ENCODE results near the gene BICD1.
"Not testable (repeated sequence)": the region's sequence is repeated elsewhere in the genome, so short reads cannot be mapped to it uniquely, and the experiment has no call there.

Gene BICD1

GRCh38 chr12:32229971-32230612 is 123.4 kb downstream of the BICD1 start:
- H3K4me3 ChIP-seq (ENCODE audit: low read depth in 1 of 2, low read length in 2 of 2), result no peak overlapping the region

GRCh38 chr12:32230613-32230993 is 124.0 kb downstream of the BICD1 start:
- no peaks in the 10 kb centered on the region for H3K9me3 ChIP-seq (ENCODE audit: low read length)

More at GRCh38 chr12:32229971-32230612, 123.4 kb downstream of the BICD1 start:
- Histone ChIP-seq H3K9me3 (ENCODE audit: low read length) (no peaks in the 10 kb centered on the region), H3K27me3 (ENCODE audit: control insufficient read depth in 1 of 2, insufficient read depth in 2 of 2, low read length in 2 of 2) (no peaks in the 10 kb centered on the region), H3K36me3 (ENCODE audit: insufficient read depth, low read length) (no peaks in the 10 kb centered on the region), H3K27ac (ENCODE audit: low read depth, low read length) (no peak overlapping the region), H3K9ac (ENCODE audit: low read length) (no peak overlapping the region), H3K4me1 (ENCODE audit: insufficient read depth, low read length) (no peaks in the 10 kb centered on the region)

GRCh38 chr12:32231361-32231760 is 124.7 kb downstream of the BICD1 start:
- not testable (repeated sequence) for H3K4me3 ChIP-seq (ENCODE audit: low read depth in 1 of 2, low read length in 2 of 2); H3K4me1 ChIP-seq (ENCODE audit: insufficient read depth, low read length); H3K36me3 ChIP-seq (ENCODE audit: insufficient read depth, low read length); H3K27ac ChIP-seq (ENCODE audit: low read depth, low read length); H3K9ac ChIP-seq (ENCODE audit: low read length); H3K27me3 ChIP-seq (ENCODE audit: control insufficient read depth in 1 of 2, insufficient read depth in 2 of 2, low read length in 2 of 2); H3K9me3 ChIP-seq (ENCODE audit: low read length)

More at GRCh38 chr12:32230613-32230993, 124.0 kb downstream of the BICD1 start:
- Histone ChIP-seq H3K9ac (ENCODE audit: low read length) (no peak overlapping the region), H3K4me1 (ENCODE audit: insufficient read depth, low read length) (no peaks in the 10 kb centered on the region), H3K27me3 (ENCODE audit: control insufficient read depth in 1 of 2, insufficient read depth in 2 of 2, low read length in 2 of 2) (no peaks in the 10 kb centered on the region), H3K4me3 (ENCODE audit: low read depth in 1 of 2, low read length in 2 of 2) (no peak overlapping the region), H3K27ac (ENCODE audit: low read depth, low read length) (no peak overlapping the region), H3K36me3 (ENCODE audit: insufficient read depth, low read length) (no peaks in the 10 kb centered on the region)

- no peaks in the 10 kb centered on the region for H3K27me3 ChIP-seq (ENCODE audit: control insufficient read depth in 1 of 2, insufficient read depth in 2 of 2, low read length in 2 of 2)
- no peaks in the 10 kb centered on the region for H3K9me3 ChIP-seq (ENCODE audit: low read length)
- H3K9ac ChIP-seq (ENCODE audit: low read length), result no peak overlapping the region
- no peaks in the 10 kb centered on the region for H3K4me1 ChIP-seq (ENCODE audit: insufficient read depth, low read length)
- no peak overlapping the region for H3K4me3 ChIP-seq (ENCODE audit: low read depth in 1 of 2, low read length in 2 of 2)
- no peak overlapping the region for H3K27ac ChIP-seq (ENCODE audit: low read depth, low read length)
- H3K36me3 ChIP-seq (ENCODE audit: insufficient read depth, low read length), result peaks cover 3% of the 10 kb centered on the region
Observed at GRCh38 chr12:32233568-32233967, 126.9 kb downstream of the BICD1 start.

- Histone ChIP-seq H3K27ac (ENCODE audit: low read depth, low read length) (no peak overlapping the region), H3K9me3 (ENCODE audit: low read length) (no peaks in the 10 kb centered on the region)
Observed at GRCh38 chr12:32235251-32235650, 128.6 kb downstream of the BICD1 start.

GRCh38 chr12:32240162-32240561 is 133.5 kb downstream of the BICD1 start:
- H3K9ac ChIP-seq (ENCODE audit: low read length), result no peak overlapping the region
- peaks cover 3% of the 10 kb centered on the region for H3K36me3 ChIP-seq (ENCODE audit: insufficient read depth, low read length)
- no peaks in the 10 kb centered on the region for H3K9me3 ChIP-seq (ENCODE audit: low read length)

More at GRCh38 chr12:32235251-32235650, 128.6 kb downstream of the BICD1 start:
- Histone ChIP-seq H3K4me3 (ENCODE audit: low read depth in 1 of 2, low read length in 2 of 2) (no peak overlapping the region), H3K4me1 (ENCODE audit: insufficient read depth, low read length) (no peaks in the 10 kb centered on the region), H3K9ac (ENCODE audit: low read length) (no peak overlapping the region), H3K36me3 (ENCODE audit: insufficient read depth, low read length) (peaks cover 3% of the 10 kb centered on the region), H3K27me3 (ENCODE audit: control insufficient read depth in 1 of 2, insufficient read depth in 2 of 2, low read length in 2 of 2) (no peaks in the 10 kb centered on the region)

GRCh38 chr12:32240831-32241230 is 134.2 kb downstream of the BICD1 start:
- H3K9me3 ChIP-seq (ENCODE audit: low read length), result no peaks in the 10 kb centered on the region
- H3K9ac ChIP-seq (ENCODE audit: low read length), result no peak overlapping the region
- peaks cover 3% of the 10 kb centered on the region for H3K36me3 ChIP-seq (ENCODE audit: insufficient read depth, low read length)
- no peak overlapping the region for H3K4me3 ChIP-seq (ENCODE audit: low read depth in 1 of 2, low read length in 2 of 2)
- H3K27me3 ChIP-seq (ENCODE audit: control insufficient read depth in 1 of 2, insufficient read depth in 2 of 2, low read length in 2 of 2), result no peaks in the 10 kb centered on the region
- H3K27ac ChIP-seq (ENCODE audit: low read depth, low read length), result no peak overlapping the region
- H3K4me1 ChIP-seq (ENCODE audit: insufficient read depth, low read length), result no peaks in the 10 kb centered on the region

More at GRCh38 chr12:32240162-32240561, 133.5 kb downstream of the BICD1 start:
- H3K4me1 ChIP-seq (ENCODE audit: insufficient read depth, low read length), result no peaks in the 10 kb centered on the region
- no peak overlapping the region for H3K4me3 ChIP-seq (ENCODE audit: low read depth in 1 of 2, low read length in 2 of 2)
- H3K27me3 ChIP-seq (ENCODE audit: control insufficient read depth in 1 of 2, insufficient read depth in 2 of 2, low read length in 2 of 2), result no peaks in the 10 kb centered on the region
- no peak overlapping the region for H3K27ac ChIP-seq (ENCODE audit: low read depth, low read length)

- Histone ChIP-seq H3K9ac (ENCODE audit: low read length) (no peak overlapping the region), H3K4me1 (ENCODE audit: insufficient read depth, low read length) (no peaks in the 10 kb centered on the region), H3K27ac (ENCODE audit: low read depth, low read length) (no peak overlapping the region), H3K9me3 (ENCODE audit: low read length) (no peaks in the 10 kb centered on the region), H3K4me3 (ENCODE audit: low read depth in 1 of 2, low read length in 2 of 2) (no peak overlapping the region), H3K27me3 (ENCODE audit: control insufficient read depth in 1 of 2, insufficient read depth in 2 of 2, low read length in 2 of 2) (no peaks in the 10 kb centered on the region), H3K36me3 (ENCODE audit: insufficient read depth, low read length) (no peaks in the 10 kb centered on the region)
Observed at GRCh38 chr12:32242641-32243040, 136.0 kb downstream of the BICD1 start.

- Histone ChIP-seq H3K9me3 (ENCODE audit: low read length) (no peaks in the 10 kb centered on the region), H3K4me3 (ENCODE audit: low read depth in 1 of 2, low read length in 2 of 2) (no peak overlapping the region), H3K36me3 (ENCODE audit: insufficient read depth, low read length) (no peaks in the 10 kb centered on the region), H3K27me3 (ENCODE audit: control insufficient read depth in 1 of 2, insufficient read depth in 2 of 2, low read length in 2 of 2) (no peaks in the 10 kb centered on the region), H3K4me1 (ENCODE audit: insufficient read depth, low read length) (peaks cover 4% of the 10 kb centered on the region), H3K9ac (ENCODE audit: low read length) (no peak overlapping the region), H3K27ac (ENCODE audit: low read depth, low read length) (no peak overlapping the region)
Observed at GRCh38 chr12:32248441-32249140, 141.9 kb downstream of the BICD1 start.

- Histone ChIP-seq H3K9ac (ENCODE audit: low read length) (no peak overlapping the region), H3K27me3 (ENCODE audit: control insufficient read depth in 1 of 2, insufficient read depth in 2 of 2, low read length in 2 of 2) (no peaks in the 10 kb centered on the region), H3K36me3 (ENCODE audit: insufficient read depth, low read length) (no peaks in the 10 kb centered on the region), H3K4me1 (ENCODE audit: insufficient read depth, low read length) (peaks cover 4% of the 10 kb centered on the region), H3K9me3 (ENCODE audit: low read length) (no peaks in the 10 kb centered on the region), H3K27ac (ENCODE audit: low read depth, low read length) (no peak overlapping the region), H3K4me3 (ENCODE audit: low read depth in 1 of 2, low read length in 2 of 2) (no peak overlapping the region)
Observed at GRCh38 chr12:32249777-32250176, 143.1 kb downstream of the BICD1 start.

GRCh38 chr12:32252199-32253073 is 145.8 kb downstream of the BICD1 start:
- Histone ChIP-seq H3K36me3 (ENCODE audit: insufficient read depth, low read length) (no peaks in the 10 kb centered on the region), H3K9me3 (ENCODE audit: low read length) (no peaks in the 10 kb centered on the region), H3K4me3 (ENCODE audit: low read depth in 1 of 2, low read length in 2 of 2) (no peak overlapping the region), H3K27me3 (ENCODE audit: control insufficient read depth in 1 of 2, insufficient read depth in 2 of 2, low read length in 2 of 2) (no peaks in the 10 kb centered on the region), H3K27ac (ENCODE audit: low read depth, low read length) (no peak overlapping the region), H3K9ac (ENCODE audit: low read length) (no peak overlapping the region), H3K4me1 (ENCODE audit: insufficient read depth, low read length) (peaks cover 4% of the 10 kb centered on the region)
